Dermis blood vessel endothelial cell (primary cell): ENCODE measurements around the gene TPST2. TPM values are rescaled to one million over a fixed set of nuclear protein-coding genes. Genes with fewer than 3 reads are reported as not detected.
A peak's percentile ranks its signal among the peaks of the same experiment; 100 is the strongest.

Experiments
- DNase-seq: peaks from one replicate; pipeline ENCODE4 v3.0.0; 2010
- total RNA-seq: library from RNA; depleted of rRNA; stranded (reverse); fragments of >200 nt; gene quantifications from 2 replicates; pipeline ENCODE4 v1.2.3, GENCODE V29; 2014

TPST2 gene
- total RNA-seq, 1 donor from 2014 or later: 131 TPM

DNA sequence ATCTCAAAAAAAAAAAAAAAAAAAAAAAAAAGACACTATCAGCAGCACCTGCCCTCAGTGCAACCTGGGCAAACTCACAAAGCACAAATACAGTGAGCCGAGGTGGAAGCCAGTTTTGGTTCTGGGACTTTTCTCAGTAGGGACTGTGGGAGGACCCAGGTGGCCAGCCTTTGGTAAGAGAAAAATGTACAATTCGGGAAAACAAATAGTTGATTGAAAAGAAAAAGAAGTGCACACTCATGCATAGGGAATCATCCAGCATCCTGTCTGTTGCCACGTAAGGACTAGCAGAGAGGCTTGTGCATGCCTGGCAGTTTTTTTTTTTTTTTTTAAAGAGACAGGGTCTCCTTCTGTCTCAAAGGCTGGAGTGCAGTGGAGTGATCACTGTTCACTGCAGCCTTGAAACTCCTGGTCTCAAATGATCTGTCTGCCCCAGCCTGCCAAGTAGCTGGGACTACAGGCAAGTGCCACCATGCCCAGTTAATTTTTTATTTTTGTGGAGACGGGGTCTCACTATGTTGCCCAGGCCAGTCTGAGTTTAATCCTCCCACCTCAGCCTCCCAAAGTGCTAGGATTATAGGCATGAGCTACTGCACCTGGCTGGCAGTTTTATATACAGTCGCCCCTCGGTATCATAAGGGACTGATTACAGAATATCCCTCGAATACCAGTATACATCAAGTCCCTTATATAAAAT, 36.7 kb downstream of the TPST2 start:
- DNase-seq: peak; percentile 79

DNA sequence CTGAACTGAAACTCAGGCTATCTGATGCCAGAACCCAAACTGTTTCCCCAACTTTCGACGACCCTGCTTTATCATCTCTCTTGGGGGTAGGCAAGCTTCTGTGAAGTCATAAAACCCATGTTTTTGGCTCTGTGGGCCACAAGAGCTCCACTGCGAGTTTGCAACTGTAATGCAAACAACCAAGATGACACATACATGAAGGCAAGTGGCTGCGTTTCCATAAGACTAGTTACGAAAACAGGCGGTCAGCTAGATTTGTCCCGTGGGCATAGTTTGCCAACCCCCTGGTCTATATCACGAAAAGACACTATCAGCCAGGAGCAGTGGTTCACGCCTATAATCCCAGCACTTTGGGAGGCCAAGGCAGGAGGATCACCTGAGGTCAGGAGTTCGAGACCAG, 37.5 kb downstream of the TPST2 start:
- no peak for DNase-seq

DNA sequence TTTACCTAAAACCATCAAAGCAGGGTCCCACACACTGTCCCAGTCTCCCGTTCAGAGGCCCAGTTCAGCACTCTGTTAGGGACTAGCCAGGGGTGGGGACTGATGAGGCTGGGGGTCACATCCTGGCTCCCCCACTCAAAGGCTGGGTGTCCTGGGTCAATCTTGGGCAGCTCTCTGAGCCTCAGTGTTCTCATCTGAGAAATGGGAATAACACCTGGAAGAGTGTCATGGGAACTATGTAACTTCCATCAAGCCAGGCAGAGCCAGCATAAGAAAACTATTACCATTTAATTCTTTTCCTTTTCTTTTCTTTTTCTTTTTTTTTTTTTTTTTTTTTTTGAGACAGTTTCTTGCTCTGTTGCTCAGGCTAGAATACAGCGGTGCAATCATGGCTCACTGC, 38.4 kb downstream of the TPST2 start:
- no peak for DNase-seq

DNA sequence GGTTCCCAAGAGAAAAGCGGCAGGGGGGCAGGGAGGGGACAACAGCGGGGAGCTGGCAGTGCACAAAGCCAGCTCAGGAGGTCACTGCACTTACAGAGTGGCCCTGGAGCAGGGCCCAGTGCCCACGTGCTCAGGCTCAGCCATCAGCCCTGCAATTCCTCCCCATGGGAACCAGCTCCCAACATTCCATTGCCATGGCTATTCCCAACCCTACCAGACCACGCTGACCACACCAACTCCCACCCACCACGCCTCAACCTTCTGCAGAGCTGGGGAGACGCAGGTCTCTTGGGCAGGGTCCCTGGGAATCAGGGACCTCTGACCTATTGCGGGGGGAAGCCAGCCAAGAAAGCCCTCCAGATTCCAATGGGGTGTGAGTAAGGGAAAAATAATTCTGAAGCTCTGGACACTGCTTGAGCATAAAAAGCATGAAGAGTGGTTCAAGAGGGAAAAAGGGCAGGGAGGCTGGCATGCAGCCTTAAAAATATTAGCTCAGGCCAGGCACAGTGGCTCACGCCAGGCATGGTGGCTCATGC, 39.4 kb downstream of the TPST2 start:
- no peak for DNase-seq

DNA sequence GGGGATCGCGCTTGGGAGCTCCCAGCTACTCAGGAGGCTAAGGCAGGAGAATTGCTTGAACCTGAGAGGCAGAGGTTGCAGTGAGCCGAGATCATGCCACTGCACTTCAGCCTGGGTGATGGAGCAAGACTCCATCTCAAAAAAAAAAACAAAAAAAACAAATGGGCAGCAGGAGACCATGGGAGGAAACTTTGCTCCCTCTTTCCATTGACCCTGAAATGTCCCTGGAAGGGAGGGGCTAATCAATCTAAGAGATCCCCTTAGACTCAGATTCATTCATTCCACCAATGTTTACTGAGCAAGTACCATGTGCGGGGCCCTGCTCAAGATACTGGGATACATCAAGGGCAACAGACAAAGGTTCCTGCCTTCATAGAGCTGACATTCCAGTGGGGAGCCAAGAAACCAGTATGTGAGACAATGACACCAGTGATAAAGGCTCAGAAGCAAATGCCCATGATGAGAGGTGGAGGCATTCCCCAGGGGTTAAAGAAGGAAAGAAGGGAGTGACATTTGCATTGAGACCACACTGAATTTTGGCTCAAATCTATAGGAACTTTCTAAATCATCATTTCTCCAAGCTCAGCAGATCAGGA, 39.9 kb downstream of the TPST2 start:
- DNase-seq: no peak

DNA sequence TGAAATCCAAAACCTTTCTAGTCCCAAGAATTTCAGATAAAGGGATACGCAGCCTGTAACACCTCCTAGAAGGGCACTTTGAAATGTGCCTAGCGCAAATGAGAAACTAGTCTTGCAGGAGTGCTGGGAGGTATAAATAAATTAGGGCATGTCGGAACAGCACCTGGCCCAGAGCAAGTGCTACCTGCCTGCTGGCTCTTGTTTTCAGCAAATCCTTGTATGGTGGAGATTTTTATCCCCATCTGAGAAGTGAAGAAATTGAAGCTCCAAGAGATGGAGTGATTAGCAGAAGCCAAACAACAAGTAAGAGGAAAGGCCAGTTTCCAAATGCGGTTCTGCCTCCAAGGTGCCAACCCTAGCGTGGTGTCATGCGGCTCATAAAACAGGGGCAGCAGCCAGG, 40.9 kb downstream of the TPST2 start:
- no peak for DNase-seq

DNA sequence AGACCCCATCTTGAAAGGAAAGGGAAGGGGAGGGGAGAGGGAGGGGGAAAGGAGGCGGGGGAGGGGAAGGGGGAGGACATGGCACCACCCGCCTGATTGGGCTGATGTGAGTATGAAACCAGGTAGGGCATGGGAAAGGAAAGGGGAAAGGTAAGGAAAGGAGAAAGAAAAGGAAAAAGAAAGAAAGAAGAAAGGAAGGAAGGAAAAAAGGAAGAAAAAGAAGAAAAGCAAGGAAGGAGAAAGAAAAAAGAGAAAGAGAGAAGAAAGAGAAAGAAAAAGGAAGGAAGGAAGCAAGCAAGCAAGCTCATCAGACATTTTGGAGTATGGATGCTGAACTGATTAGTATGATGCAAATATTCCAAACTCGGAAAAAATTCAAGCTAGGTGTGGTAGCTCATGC, 41.6 kb downstream of the TPST2 start:
- no peak for DNase-seq

DNA sequence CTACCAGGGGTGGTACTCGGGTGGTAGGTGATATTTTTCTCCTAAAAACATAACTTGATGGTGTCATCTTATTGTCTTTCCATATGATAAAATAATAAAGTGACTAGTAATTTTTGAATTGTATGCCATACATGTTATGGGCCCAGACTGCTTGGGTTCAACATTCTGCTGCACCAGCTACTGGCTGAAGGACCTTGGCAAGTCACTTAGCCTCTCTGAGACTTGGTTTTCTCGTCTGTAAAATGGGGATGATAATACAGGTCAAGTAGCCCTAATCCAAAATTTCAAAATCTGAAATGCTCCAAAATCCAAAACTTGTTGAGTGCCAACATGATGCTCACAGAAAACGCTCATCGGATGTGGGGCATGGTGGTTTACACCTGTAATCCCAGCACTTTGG, 42.1 kb downstream of the TPST2 start:
- DNase-seq: no peak

DNA sequence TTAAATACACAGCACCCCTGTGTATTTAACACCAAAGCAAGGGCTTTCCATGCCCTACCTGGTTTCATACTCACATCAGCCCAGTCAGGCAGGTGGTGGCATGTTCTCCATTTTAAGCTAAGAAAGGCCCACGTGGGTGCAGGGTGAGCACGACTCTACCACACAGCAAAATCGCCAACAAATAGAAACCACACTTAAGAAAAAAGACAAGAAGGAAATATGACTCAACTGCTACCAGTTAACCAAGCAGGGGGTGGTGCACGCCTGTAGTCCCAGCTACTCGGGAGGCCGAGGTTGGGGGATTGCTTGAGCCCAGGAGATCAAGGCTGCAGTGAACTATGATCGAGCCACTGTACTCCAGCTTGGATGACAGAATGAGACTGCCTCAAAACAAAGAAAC, 42.5 kb downstream of the TPST2 start:
- DNase-seq: no peak

DNA sequence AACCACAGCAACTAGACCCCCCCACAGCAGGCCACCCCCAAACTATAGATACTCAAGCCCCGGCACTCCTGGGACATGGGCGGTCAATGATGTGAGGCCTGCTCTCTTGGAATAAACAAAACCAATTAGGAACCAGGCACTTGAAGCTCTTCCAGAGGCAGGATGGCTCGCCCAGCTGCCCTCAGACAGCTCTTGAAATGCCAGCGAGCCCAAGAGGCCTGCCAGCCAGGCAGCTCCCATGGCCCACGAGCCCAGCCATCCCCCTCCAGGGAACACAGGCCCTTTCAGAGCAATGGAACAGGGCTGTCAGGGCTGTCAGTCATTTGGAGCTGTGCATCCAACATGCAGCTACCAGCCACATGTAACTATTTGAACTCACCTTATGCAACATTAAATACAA, 43.6 kb downstream of the TPST2 start:
- DNase-seq: no peak

DNA sequence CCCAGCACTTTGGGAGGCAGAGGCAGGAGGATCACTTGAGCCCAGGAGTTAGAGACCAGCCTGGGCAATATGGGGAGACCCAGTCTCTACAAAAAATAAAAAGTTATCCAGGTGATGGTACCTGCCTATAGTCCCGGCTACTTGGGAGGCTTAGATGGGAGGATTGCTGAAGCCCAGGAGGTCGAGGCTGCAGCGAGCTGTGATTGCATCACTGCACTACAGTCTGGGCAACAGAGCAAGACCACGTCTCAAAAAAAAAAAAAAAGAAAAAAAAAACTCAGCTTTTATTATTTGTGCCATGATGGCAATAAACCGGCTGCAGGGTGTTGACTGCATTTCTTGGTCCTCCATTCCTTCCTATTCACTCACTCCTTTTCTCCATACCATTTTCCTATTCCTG, 44.1 kb downstream of the TPST2 start:
- no peak for DNase-seq

DNA sequence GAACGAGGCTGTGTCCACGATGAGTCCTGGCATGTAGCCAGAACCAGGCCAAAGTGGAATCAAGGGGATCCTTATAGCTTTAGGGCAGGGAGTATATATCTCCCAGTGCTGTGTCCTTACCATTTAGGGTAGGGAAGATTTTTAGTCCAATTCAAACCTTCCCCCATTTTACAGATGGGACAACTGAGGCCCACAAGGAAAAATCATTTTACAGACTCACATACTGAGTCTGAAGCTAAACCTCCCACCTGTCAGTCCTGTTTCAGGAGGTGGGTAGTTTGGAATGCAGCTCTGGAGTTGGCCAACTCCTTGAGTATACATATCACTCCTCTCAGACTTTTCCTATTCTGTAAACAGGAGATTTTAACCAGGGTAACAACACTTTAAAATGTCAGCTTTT, 44.5 kb downstream of the TPST2 start:
- DNase-seq: no peak

DNA sequence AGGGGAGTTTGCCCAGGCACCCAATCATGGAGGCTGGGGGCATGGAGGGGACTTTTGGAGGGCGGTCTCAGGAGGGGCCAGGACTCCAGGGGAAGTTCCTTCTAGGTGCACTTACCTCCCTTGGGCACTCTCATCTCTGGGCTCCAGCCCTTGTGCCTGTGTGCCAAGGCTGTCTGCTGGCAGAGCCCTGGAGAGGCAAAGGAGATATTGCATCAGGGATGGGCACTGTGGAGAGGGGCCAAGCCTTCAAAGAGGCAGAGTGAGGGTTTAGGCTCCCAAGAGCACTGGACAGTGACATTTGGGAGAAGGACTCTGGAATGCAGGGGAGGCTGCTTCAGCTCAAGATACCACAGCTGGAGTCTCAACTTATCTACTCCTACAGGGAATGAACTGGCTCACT, 45.4 kb downstream of the TPST2 start:
- DNase-seq: no peak

DNA sequence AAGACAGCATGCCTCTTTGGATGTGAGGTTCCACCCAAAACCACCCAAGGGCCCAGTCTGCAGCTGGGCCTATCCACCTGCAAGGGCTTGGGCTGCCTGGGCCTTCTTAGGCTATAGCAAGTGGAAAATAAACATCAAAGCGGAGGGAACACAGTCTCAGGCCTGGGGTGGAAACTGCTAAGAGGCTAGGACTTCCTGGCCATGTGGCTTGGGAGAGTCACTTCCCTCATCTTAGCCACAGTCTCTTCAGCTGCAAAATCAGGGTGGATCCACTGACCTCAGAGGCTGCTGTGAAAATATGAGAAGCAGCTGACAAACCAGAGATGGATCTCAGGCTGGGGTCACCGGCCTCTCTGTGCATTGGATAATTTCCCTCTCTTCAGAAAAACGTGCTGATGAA, 47.1 kb downstream of the TPST2 start:
- DNase-seq: peak; percentile 30

DNA sequence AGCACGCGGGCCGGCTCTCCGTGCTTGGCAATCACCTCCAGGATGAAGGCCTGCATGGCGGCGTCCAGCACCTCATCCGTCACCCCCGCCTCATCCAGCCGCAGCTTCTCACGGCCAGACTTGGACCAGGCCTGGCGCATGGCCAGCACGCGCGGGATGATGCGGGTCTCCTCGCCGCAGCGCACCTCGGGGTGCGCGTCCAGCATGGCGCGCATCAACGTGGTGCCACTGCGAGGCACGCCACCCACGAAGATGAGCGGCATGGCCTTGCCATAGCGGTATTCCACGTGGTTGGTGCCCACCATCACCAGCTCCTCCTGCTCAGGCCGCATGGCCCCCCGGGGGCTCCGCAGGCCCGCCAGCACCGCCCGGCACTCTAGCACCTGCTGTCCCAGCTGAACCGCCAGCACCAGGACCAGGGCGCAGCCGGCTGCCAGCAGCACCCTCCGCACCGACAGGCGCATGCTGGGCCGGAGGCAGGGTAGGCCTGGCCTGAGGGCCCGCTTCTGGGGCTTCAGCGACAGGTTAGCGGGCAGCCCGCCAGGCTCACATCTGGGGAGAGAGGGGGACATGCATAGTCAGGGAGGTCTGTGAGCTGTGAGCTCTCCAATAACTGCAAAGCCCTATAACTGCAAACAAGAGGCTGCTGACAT, 48.6 kb downstream of the TPST2 start:
- no peak for DNase-seq

DNA sequence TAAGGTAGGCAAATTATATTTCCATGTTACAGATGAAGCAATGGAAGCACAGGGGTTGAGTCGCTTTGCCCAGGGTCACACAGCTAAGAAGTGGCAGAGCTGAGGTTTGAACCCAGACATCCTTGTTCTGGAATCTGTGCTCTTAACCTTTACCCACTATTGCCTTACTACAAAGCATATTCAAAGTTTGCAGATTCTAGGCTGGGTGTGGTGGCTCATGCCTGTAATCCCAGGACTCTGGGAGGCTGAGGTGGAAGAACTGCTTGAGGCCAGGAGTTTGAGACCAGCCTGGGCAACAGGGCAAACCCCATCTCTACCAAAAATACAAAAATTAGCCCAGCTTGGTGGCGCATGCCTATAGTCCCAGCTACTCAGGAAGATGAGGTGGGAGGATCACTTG, 49.8 kb downstream of the TPST2 start:
- no peak for DNase-seq

DNA sequence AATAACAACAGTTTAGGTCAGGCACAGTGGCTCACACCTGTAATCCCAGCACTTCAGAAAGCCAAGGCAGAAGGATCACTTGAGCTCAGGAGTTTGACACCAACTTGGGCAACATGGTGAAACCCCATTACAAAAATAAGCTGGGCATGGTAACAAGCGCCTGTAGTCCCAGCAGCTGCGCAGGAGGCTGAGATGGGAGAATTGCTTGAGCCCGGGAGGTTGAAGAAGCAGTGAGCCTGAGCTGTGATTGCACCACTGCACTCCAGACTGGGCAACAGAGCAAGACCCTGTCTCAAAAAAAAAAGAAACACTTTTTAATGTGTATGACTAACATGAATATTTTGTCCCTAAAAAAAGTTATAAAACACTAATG, 53.2 kb downstream of the TPST2 start:
- DNase-seq: no peak

DNA sequence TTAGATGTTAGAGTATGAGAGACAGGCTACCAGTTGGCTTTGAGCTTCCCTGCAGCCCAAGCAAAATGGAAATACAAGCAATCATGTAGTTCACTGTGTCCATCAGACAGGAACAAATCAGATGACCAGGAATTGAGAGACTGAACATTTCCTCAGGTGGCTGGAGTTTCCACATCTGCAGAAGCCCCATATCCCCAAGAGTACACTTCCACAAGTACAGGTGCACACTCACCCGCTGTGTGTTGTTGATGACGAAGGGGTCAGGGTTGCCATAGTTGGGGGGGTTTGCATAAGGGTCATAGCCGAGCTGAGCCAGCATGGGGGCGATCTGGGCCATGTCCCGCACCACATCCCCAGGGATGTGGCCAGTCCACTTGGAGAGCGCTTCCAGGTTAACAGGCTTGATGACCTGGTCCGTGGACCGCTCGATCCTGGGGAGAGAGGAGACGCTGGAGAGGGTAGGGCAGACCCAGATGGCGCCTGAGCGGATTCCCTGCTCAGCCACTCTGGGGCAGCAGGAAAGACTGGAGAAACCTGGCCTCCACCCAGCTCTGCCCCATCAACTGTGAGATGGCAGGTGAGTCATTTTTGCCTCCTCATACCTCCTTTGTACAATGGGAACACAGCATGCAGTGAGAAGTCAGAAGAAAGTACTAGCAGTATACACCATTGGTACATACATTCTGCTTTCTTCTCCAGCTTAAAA, 53.7 kb downstream of the TPST2 start:
- no peak for DNase-seq

DNA sequence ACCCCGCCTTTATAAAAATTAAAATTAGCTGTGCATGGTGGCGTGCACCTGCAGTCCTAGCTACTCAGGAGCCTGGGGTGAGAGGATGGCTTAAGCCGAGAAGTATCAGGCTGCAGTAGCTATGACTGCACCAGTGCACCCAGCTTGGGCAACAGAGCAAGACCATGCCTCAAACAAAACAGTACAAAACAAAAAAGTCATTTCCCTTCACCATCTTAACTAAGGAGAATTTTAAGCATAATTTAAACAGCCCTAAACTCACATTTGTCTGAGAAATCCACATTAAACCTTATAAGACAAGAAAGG, 54.4 kb downstream of the TPST2 start:
- no peak for DNase-seq

DNA sequence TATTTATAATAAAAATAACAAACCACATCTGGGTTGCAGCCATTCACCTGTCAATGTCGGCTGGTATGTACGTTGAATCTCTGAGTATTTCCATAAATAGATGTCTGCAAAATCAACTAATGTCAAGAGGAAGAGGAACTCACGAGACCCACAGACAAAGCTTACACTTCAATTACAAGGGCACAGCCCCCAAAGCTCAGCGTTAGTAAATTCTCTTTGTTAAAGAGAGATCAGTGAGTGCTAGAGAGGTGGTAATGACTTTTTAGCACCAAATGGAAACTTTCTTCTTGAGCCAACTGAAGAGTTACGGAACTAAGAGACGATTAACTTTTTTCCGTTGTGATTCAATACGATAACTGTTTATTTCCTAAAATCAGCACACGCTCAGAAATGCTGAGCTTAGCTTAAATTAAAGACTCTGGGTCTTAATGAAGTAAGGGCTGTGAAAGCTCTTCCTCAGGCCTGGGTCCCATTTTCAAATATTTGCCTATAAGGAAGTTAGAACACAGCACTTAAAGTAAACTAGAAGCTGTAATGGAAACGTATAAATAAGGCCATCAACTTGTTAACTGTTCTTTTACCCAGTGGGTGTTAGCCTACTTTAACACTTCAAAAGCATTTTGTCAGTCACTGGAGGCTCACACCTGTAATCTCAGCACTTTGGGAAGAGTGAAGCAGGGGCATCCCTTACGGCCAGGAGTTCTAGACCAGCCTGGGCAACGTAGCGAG, 54.9 kb downstream of the TPST2 start:
- DNase-seq: no peak

DNA sequence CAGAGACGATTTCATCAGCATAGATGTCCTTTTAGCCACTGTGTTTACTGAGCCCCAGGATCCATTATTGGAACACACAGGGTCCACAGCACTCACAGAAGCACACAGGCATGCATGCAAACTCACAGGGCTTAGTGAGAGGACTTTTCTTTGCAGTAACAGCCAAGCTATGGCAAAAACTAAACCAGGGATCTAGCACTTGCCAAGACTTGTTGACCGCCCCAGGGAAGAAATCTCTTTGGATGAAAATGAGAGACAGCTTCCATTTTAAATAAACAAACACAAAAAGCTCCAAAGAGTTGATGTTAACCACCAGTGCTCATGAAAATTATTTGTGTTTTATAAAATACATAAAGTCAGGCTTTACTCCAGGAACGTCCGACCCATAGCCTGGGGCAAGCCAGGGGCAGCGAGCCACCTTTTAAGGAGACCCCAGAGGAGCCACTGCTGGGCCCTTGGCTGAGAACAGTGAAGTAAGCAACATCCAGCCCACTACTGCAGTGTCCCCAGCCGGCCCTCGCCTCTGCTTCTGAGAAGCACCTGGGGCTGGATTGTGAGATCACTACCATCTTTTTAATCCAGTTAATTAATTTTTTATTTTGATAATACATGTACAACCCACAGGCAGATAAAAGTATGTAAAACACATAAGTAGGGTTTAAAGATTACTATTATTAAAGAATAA, 55.6 kb downstream of the TPST2 start:
- DNase-seq: no peak

DNA sequence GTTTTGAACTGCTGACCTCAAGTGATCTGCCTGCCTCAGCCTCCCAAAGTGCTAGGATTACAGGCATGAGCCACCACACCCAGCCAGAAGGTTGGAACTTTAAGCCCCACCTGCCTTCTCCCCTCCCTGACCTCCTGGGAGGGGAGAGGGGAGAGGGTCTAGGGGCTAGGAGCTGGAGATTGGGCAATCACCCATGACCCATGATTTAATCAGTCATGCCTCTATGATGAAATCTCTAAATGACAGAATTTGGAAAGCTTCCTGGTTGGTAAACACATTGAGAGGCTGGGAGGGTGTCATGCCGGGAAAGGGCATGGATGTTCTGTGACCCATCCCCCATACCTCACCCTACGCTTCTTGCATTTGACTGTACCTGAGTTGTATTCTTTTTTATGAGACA, 60.6 kb downstream of the TPST2 start:
- no peak for DNase-seq
